IPS-15b (cell line): ENCODE measurements around the gene VIT.
A peak's percentile ranks its signal among the peaks of the same experiment; 100 is the strongest.

Experiments used
- H3K27me3 ChIP-seq: one replicate; pipeline ENCODE4 v1.6.1; 2013; ENCODE audit warnings: low read length; ENCODE audit not compliant: control insufficient read depth, insufficient read depth
- H3K36me3 ChIP-seq: one replicate; pipeline ENCODE4 v1.6.1; 2013; ENCODE audit warnings: low read length; ENCODE audit not compliant: control insufficient read depth, insufficient read depth
- H3K4me1 ChIP-seq: one replicate; pipeline ENCODE4 v1.6.1; 2013; ENCODE audit warnings: mild to moderate bottlenecking, low read length; ENCODE audit not compliant: control insufficient read depth, insufficient read depth
- H3K4me3 ChIP-seq: one replicate; pipeline ENCODE4 v1.5.1; 2013; ENCODE audit warnings: low read depth, low read length
- H3K9ac ChIP-seq: one replicate; pipeline ENCODE4 v1.6.1; 2013; ENCODE audit warnings: low read depth, mild to moderate bottlenecking, low read length
- H3K9me3 ChIP-seq: one replicate; pipeline ENCODE4 v1.6.1; 2013; ENCODE audit warnings: mild to moderate bottlenecking, low read length; ENCODE audit not compliant: control insufficient read depth, insufficient read depth

VIT gene

GRCh38 chr2:36663851-36664695, 32.4 kb upstream of the VIT start:
- Histone ChIP-seq H3K9me3 (no peaks in the 10 kb centered on the region), H3K4me1 (peaks cover 3% of the 10 kb centered on the region), H3K9ac (no peak overlapping the region), H3K27me3 (no peaks in the 10 kb centered on the region), H3K36me3 (no peaks in the 10 kb centered on the region), H3K4me3 (peak overlapping the region; percentile 24)

- H3K4me1 ChIP-seq: peaks cover 3% of the 10 kb centered on the region
- H3K4me3 ChIP-seq: no peak overlapping the region
- H3K9ac ChIP-seq: no peak overlapping the region
- no peaks in the 10 kb centered on the region for H3K9me3 ChIP-seq
- no peaks in the 10 kb centered on the region for H3K27me3 ChIP-seq
- H3K36me3 ChIP-seq: no peaks in the 10 kb centered on the region
These were observed 31.8 kb upstream of the VIT start for GRCh38 chr2:36664696-36665076.

- no peak overlapping the region for H3K4me3 ChIP-seq
These were observed 28.6 kb upstream of the VIT start for GRCh38 chr2:36667931-36668330.

GRCh38 chr2:36670881-36671595, 25.5 kb upstream of the VIT start:
- Histone ChIP-seq H3K36me3 (no peaks in the 10 kb centered on the region), H3K9ac (no peak overlapping the region), H3K4me3 (no peak overlapping the region), H3K9me3 (no peaks in the 10 kb centered on the region), H3K4me1 (peaks cover 3% of the 10 kb centered on the region), H3K27me3 (no peaks in the 10 kb centered on the region)

More at GRCh38 chr2:36667931-36668330, 28.6 kb upstream of the VIT start:
- no peaks in the 10 kb centered on the region for H3K9me3 ChIP-seq
- H3K27me3 ChIP-seq: no peaks in the 10 kb centered on the region
- H3K9ac ChIP-seq: no peak overlapping the region
- peaks cover 3% of the 10 kb centered on the region for H3K4me1 ChIP-seq
- H3K36me3 ChIP-seq: no peaks in the 10 kb centered on the region

GRCh38 chr2:36671731-36672130, 24.8 kb upstream of the VIT start:
- H3K9ac ChIP-seq: no peak overlapping the region
- peaks cover 3% of the 10 kb centered on the region for H3K4me1 ChIP-seq
- H3K9me3 ChIP-seq: no peaks in the 10 kb centered on the region
- no peaks in the 10 kb centered on the region for H3K27me3 ChIP-seq
- no peak overlapping the region for H3K4me3 ChIP-seq
- no peaks in the 10 kb centered on the region for H3K36me3 ChIP-seq

GRCh38 chr2:36672199-36672598, 24.3 kb upstream of the VIT start:
- peaks cover 8% of the 10 kb centered on the region for H3K4me1 ChIP-seq
- no peaks in the 10 kb centered on the region for H3K27me3 ChIP-seq
- no peaks in the 10 kb centered on the region for H3K9me3 ChIP-seq
- no peak overlapping the region for H3K9ac ChIP-seq
- no peaks in the 10 kb centered on the region for H3K36me3 ChIP-seq
- no peak overlapping the region for H3K4me3 ChIP-seq

- no peak overlapping the region for H3K4me3 ChIP-seq
- H3K4me1 ChIP-seq: peaks cover 4% of the 10 kb centered on the region
- no peaks in the 10 kb centered on the region for H3K27me3 ChIP-seq
- H3K9me3 ChIP-seq: no peaks in the 10 kb centered on the region
- H3K9ac ChIP-seq: no peak overlapping the region
- no peaks in the 10 kb centered on the region for H3K36me3 ChIP-seq
These were observed 20.8 kb upstream of the VIT start for GRCh38 chr2:36675579-36676282.

- H3K4me3 ChIP-seq: no peak overlapping the region
- H3K9me3 ChIP-seq: no peaks in the 10 kb centered on the region
- no peaks in the 10 kb centered on the region for H3K27me3 ChIP-seq
- no peak overlapping the region for H3K9ac ChIP-seq
- H3K36me3 ChIP-seq: no peaks in the 10 kb centered on the region
- peaks cover 4% of the 10 kb centered on the region for H3K4me1 ChIP-seq
These were observed 20.1 kb upstream of the VIT start for GRCh38 chr2:36676364-36676763.

GRCh38 chr2:36677386-36677785, 19.1 kb upstream of the VIT start:
- Histone ChIP-seq H3K27me3 (no peaks in the 10 kb centered on the region), H3K4me3 (no peak overlapping the region), H3K36me3 (no peaks in the 10 kb centered on the region), H3K9ac (no peak overlapping the region), H3K4me1 (peaks cover 4% of the 10 kb centered on the region), H3K9me3 (no peaks in the 10 kb centered on the region)

- Histone ChIP-seq H3K36me3 (no peaks in the 10 kb centered on the region), H3K27me3 (no peaks in the 10 kb centered on the region), H3K9ac (no peak overlapping the region), H3K4me1 (peaks cover 4% of the 10 kb centered on the region), H3K4me3 (no peak overlapping the region), H3K9me3 (no peaks in the 10 kb centered on the region)
These were observed 18.4 kb upstream of the VIT start for GRCh38 chr2:36677996-36678605.

GRCh38 chr2:36678856-36679255, 17.7 kb upstream of the VIT start:
- Histone ChIP-seq H3K36me3 (no peaks in the 10 kb centered on the region), H3K9ac (no peak overlapping the region), H3K4me3 (no peak overlapping the region), H3K27me3 (no peaks in the 10 kb centered on the region), H3K4me1 (peaks cover 4% of the 10 kb centered on the region), H3K9me3 (no peaks in the 10 kb centered on the region)
